Hepatocyte (in vitro differentiated cells): ENCODE measurements around the gene CCDC192.

Experiments
- CTCF ChIP-seq: fragments of 200-600 bp; sonication (generic); IDR thresholded peaks from 2 replicates; pipeline ENCODE4 v1.5.1; 2016; ENCODE audit warnings: antibody characterized with exemption, mild to moderate bottlenecking; ENCODE audit not compliant: poor library complexity
- EZH2 ChIP-seq: fragments of 200-600 bp; sonication (generic); IDR thresholded peaks from 2 replicates; pipeline ENCODE4 v1.6.1; 2016; ENCODE audit warnings: antibody characterized with exemption, mild to moderate bottlenecking, borderline replicate concordance
- EZH2phosphoT487 ChIP-seq: fragments of 200-600 bp; sonication (generic); IDR thresholded peaks from one replicate; pipeline ENCODE4 v1.6.1; 2018; ENCODE audit warnings: antibody characterized with exemption, mild to moderate bottlenecking, low read depth, moderate library complexity; ENCODE audit not compliant: unreplicated experiment, severe bottlenecking

- TF ChIP-seq CTCF = no peak
- TF ChIP-seq EZH2 = no peak
- no peak for TF ChIP-seq EZH2phosphoT487
These were observed 135.5 kb downstream of the CCDC192 start for GRCh38 chr5:127838661-127839060.
